Activated CD4-positive, CD25-positive, alpha-beta regulatory T cell (primary cell): ENCODE results near the gene LAMTOR1.
A peak's percentile ranks its signal among the peaks of the same experiment; 100 is the strongest.

Experiments
- DNase-seq, 4 experiments: peaks; one replicate each; lab custom pipeline; 2025; lab: John Stamatoyannopoulos, UW

Gene LAMTOR1

DNA sequence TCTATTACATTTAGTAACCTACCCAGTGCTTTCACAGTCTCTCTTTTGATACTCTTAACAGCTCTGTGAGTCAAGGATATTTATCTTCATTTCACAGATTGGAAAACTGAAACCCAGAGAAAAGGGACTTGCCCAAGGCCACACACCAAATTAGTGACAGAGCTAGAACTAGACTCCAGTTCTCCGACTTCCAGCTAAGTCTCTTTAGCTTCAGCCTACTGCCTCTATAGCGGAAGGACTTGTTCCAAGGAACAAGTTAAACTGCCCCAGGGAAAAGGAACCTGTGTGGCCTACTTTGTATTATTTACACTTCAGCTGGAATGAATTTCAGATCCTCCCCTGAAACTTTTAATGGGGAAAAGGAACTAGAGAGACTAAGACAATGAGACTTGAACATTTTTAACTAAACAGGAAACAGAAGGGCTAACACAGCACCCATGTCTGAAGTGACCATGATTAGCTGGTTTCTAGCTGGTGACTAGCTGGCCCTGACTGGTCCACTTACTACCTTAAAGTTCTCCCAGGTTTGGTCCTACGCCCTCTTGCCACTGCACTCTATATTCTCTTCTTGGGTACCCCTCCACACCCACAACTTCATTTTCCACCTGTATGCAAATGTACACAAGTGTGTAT, 21.2 kb downstream of the LAMTOR1 start:
- DNase-seq, result no peak

DNA sequence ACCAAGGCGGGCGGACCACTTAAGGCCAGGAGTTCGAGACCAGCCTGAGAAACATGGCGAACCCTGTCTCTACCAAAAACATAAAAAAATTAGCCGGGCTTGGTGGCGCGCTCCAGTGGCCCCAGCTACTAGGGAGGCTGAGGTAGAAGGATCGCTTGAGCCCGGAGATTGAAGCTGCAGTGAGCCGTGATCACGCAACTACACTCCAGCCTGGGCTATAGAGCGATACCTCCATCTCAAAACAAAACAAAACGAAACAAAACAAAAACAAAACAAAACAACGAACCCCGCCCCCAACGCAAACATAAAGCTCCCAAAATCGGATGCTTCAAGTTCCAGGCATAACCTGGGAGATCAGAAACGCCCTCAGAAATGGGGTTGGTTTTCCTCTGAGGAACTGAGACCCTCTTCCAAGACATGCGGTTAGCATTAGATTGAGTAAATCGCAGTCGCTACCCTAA, 21.9 kb downstream of the LAMTOR1 start:
- DNase-seq, result no peak

GRCh38 chr11:72080326-72081183, 22.5 kb downstream of the LAMTOR1 start, which contains the start of the genes LRRC51 and NUMA1:
Gene LRRC51 (plus strand): TSS chr11:72080850. CDS start chr11:72089084, 8,234 bp downstream.
Gene NUMA1 (minus strand): TSS chr11:72080542. CDS start chr11:72035943, 44,599 bp downstream.
- DNase-seq, result peak; percentile 94 to 98 (median 97)

- DNase-seq, result no peak
Observed at GRCh38 chr11:72079819-72080325, 23.2 kb downstream of the LAMTOR1 start.

DNA sequence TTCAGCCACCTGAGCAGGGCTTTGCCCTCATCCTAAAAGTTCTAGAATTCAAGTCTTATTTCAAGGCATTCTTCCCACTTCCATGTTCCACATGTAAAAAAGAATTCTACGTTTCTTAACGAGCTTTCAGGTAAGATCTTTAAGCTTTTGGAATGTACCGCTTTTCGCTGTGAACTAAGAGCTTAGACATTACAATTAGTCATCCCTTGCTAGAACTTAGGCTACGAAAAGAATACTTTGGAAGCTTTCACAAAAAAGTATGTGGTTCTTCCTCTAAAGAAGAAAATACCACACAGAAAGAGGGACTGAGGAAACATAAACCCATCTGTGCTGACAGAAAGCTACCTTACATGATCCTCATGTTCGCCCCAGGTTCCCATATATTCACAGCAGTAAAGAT, 24.6 kb downstream of the LAMTOR1 start:
- no peak for DNase-seq

DNA sequence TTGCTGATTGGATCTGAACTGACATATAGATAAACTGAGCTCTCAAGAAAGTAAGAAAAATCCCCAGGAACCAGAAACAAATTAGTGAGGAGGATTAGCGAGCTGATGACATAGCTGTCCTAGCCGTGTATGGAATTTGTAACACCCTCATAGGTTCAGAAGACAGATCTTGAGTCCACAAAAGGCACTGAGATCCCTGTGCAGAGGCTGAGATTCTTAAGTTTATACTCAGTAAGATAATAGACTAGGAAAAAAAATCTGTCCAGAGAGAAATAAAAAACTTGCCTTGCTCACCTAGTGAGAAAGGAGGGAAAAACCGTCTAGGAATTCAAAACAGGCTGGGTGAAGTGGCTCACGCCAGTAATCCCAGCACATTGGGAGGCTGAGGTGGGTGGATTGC, 27.3 kb downstream of the LAMTOR1 start:
- DNase-seq, result no peak

- no peak for DNase-seq
Observed at GRCh38 chr11:72075109-72075508, 28.0 kb downstream of the LAMTOR1 start.

GRCh38 chr11:72072348-72072747, 30.7 kb downstream of the LAMTOR1 start:
- no peak for DNase-seq

- DNase-seq, result no peak
Observed at GRCh38 chr11:72070491-72070890, 32.6 kb downstream of the LAMTOR1 start.

DNA sequence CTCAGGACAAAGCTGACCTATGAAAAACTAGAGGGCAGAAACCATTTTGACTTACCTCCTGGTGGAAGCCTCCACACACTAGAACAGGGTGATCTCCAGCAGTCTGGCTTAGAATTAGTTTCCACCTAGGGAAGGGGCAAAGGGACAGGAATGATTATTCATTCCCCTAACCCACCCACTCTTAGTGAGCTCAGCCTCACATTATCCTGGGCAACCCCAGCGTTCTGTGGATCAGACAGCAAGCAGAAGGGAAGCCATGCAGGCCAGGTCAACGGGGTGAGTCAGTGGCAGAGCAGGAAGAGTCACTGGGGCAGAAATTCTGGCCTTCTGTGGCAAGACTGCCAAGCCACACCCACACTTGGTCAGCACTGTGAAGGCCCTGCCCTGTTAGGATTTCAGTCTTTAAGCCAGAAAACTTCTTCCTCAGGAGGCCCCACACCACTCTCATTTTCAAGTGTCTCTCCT, 33.3 kb downstream of the LAMTOR1 start:
- no peak for DNase-seq

DNA sequence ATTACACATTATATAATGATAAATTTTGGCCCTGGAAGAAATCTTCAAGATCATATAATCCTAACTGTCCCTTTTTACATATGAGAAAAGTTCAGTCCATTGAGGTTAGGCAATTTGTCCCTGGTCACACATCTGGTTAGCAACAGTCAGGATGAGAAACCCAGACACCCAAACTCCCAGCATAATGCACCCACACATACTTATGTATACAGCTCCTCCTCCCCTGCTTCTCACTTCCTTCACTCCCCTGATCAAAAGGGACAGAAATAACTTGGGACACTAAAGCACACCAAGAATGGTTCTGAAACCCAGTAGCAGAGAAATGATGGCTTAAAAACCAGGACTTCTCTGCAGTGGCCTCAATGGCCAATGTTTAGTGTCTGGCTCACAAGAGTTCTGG, 33.9 kb downstream of the LAMTOR1 start:
- DNase-seq, result no peak

GRCh38 chr11:72067676-72068075, 35.4 kb downstream of the LAMTOR1 start:
- no peak for DNase-seq

DNA sequence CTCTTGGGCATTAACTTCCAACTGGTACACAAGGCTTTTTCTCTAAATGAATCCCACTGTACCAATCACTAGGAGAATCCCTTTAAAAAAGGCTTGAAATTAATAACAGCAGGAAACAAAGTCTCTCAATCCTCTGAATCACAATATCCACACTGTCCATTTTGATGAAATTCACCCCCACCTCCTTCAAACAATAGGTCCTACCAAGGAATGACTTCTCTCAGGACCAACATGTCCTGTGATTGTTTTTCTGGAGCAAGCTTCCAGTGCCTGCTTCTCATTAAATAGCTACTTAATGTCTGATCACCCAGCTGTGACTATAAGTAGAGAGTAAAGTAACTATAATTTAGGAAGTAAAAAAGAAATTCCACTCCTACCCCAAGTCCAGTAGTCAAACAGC, 35.8 kb downstream of the LAMTOR1 start:
- no peak for DNase-seq

GRCh38 chr11:72066855-72067254, 36.2 kb downstream of the LAMTOR1 start:
- no peak for DNase-seq

DNA sequence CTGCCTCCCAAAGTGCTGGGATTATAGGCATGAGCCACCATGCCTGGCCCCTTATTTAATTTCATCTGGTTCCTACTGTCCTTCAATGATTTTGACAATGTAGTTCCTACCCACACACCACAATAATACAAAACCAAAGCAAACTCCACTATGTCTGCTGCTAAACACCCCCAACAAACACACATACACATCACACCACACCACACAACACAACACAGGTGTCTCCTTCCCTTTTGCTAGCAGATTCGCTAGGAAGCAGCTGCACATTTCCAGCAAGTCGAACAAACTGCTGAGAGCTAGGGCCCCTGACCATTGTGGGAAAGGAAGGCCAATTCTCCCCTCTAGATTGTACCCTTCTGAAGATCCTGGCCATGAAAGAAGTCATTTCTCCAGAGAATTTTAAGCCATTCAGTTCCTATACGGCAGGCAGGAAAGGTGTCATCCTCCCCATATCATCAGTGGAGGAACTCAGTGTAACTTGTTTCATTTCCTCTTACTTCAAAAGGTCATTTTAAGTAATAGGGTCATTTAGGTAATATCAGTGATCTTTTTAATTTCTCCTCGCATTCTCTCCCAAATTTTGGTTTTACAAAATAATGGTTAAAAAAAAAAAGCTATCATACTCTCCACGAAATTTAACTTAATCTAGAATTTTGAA, 41.2 kb downstream of the LAMTOR1 start:
- DNase-seq, result no peak

DNA sequence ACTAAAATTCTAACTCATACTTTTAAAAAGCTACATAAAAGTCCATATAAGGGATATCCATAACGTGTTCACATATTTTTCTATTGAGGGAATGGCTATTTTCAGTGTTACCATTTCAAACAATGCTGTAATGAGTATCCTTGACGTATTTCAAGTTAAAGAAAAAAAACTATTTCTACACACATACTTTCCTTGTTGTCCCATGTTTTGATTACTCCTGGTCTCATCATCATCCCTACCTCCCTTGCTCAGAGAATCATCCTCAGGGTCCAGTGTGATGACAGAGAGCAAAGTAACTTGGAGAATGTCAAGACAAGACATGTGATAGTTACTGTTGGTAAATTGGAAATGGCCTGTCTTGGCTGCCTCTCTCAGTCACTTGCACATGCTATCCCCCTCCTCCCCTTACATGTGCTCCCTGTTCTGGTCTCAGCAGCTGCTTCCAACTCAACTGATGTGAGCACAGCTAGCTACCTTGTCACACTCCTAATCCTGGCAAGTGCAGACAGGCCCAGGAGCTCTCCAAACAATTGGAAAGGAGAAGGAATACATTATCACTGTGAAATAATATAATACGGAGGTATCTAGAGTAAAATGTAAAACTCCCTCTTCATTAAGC, 44.6 kb downstream of the LAMTOR1 start:
- no peak for DNase-seq

DNA sequence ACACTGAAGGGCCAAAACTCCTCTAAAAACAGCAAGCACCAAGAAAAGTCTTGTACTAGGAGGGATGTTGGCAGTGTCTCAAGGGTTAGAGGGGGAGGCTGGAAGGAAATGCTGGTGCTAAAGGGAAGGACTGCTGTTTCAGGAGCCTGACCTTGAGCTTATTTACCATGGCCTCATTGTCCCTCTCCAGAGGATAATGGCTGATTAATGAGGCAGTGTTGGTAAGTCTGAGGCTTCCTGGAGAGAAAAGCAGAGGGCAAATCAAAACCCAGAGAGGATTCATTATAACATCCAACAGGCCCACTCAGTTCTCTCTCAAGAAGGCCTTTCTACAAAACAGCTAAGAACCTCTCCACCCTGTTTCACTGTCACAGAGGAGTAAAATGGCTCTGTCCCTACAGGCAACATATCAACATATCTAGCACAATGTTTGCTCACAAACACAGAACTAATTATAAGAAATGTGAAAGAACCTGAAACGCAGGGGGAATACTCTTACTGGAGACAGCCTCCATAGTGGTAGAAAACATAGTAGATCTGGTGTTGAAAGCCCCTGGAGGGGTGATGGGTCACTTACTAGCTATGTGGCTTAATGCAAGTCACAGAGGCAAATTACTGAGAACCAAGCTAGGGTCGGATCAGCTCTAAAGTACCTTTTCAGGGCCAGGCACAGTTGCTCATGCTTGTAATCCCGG, 54.2 kb downstream of the LAMTOR1 start:
- DNase-seq, result no peak
